Hepatocyte (in vitro differentiated cells): ENCODE measurements around the gene CFAP54. TPM values are rescaled to one million over a fixed set of nuclear protein-coding genes. Genes with fewer than 3 reads are reported as not detected.

Experiments used
- DNase-seq: peaks from one replicate; pipeline ENCODE4 v3.0.0-alpha.2; 2016; ENCODE audit warnings: low spot score
- H2AFZ ChIP-seq: fragments of 200-600 bp; sonication (generic); 2 replicates; pipeline ENCODE4 v1.6.0; 2016; ENCODE audit warnings: antibody characterized with exemption, mild to moderate bottlenecking
- H3K27ac ChIP-seq: fragments of 200-600 bp; sonication (generic); 2 replicates; pipeline ENCODE4 v1.5.1; 2016; ENCODE audit warnings: mild to moderate bottlenecking
- H3K27me3 ChIP-seq: fragments of 200-600 bp; sonication (generic); 2 replicates; pipeline ENCODE4 v1.6.1; 2016
- H3K36me3 ChIP-seq: fragments of 200-600 bp; sonication (generic); replicated peaks from 2 replicates; pipeline ENCODE4 v1.5.1; 2016; ENCODE audit warnings: low read depth; ENCODE audit not compliant: insufficient read depth
- H3K4me1 ChIP-seq: fragments of 200-600 bp; sonication (generic); 2 replicates; pipeline ENCODE4 v1.5.1; 2016; ENCODE audit warnings: mild to moderate bottlenecking, moderate library complexity; ENCODE audit not compliant: insufficient read depth
- H3K4me2 ChIP-seq: fragments of 200-600 bp; sonication (generic); 2 replicates; pipeline ENCODE4 v1.6.0; 2016
- H3K4me3 ChIP-seq: fragments of 200-600 bp; sonication (generic); 2 replicates; pipeline ENCODE4 v1.5.1; 2016; ENCODE audit warnings: mild to moderate bottlenecking
- H3K79me2 ChIP-seq: fragments of 200-600 bp; sonication (generic); 2 replicates; pipeline ENCODE4 v1.6.0; 2017; ENCODE audit warnings: mild to moderate bottlenecking
- H3K9me2 ChIP-seq: fragments of 200-600 bp; sonication (generic); replicated peaks from 2 replicates; pipeline ENCODE4 v1.6.0; 2017; ENCODE audit warnings: mild to moderate bottlenecking; ENCODE audit not compliant: insufficient read depth
- H3K9me3 ChIP-seq: fragments of 200-600 bp; sonication (generic); 2 replicates; pipeline ENCODE4 v1.5.1; 2016; ENCODE audit warnings: low read depth, mild to moderate bottlenecking
- H4K20me1 ChIP-seq: fragments of 200-600 bp; sonication (generic); 2 replicates; pipeline ENCODE4 v1.6.0; 2016; ENCODE audit warnings: mild to moderate bottlenecking; ENCODE audit not compliant: insufficient read depth, poor library complexity, severe bottlenecking
- EZH2 ChIP-seq: fragments of 200-600 bp; sonication (generic); IDR thresholded peaks from 2 replicates; pipeline ENCODE4 v1.6.1; 2016; ENCODE audit warnings: antibody characterized with exemption, mild to moderate bottlenecking, borderline replicate concordance
- EZH2phosphoT487 ChIP-seq: fragments of 200-600 bp; sonication (generic); IDR thresholded peaks from one replicate; pipeline ENCODE4 v1.6.1; 2018; ENCODE audit warnings: antibody characterized with exemption, mild to moderate bottlenecking, low read depth, moderate library complexity; ENCODE audit not compliant: unreplicated experiment, severe bottlenecking
- WGBS: methylation state at CpG from one replicate; pipeline ENCODE4 v1.1.6; 2016; ENCODE audit warnings: low lambda C conversion rate; ENCODE audit errors: missing lambda C conversion rate; 5-methylcytosine and 5-hydroxymethylcytosine counted together
- polyA plus RNA-seq: library from polyadenylated mRNA; unstranded; fragments of >200 nt; fragmentation: Nextera tagmentation; extraction: Ambion mirVana; gene quantifications from 2 replicates; pipeline ENCODE4 v1.2.1, GENCODE V29; 2016
- total RNA-seq: library from RNA; depleted of rRNA; stranded (reverse); fragments of >200 nt; gene quantifications from 2 replicates; pipeline ENCODE4 v1.2.3, GENCODE V29; 2014
- TF ChIP-seq, protein P1 (sequence below): fragments of 200-600 bp; sonication (generic); IDR thresholded peaks from 2 replicates; pipeline ENCODE4 v1.5.1; 2016; ENCODE audit warnings: antibody characterized with exemption, mild to moderate bottlenecking; ENCODE audit not compliant: poor library complexity

Gene CFAP54
- total and polyA plus RNA-seq, 2 experiments from 2014 or later: 0.64 to 0.67 TPM

DNA sequence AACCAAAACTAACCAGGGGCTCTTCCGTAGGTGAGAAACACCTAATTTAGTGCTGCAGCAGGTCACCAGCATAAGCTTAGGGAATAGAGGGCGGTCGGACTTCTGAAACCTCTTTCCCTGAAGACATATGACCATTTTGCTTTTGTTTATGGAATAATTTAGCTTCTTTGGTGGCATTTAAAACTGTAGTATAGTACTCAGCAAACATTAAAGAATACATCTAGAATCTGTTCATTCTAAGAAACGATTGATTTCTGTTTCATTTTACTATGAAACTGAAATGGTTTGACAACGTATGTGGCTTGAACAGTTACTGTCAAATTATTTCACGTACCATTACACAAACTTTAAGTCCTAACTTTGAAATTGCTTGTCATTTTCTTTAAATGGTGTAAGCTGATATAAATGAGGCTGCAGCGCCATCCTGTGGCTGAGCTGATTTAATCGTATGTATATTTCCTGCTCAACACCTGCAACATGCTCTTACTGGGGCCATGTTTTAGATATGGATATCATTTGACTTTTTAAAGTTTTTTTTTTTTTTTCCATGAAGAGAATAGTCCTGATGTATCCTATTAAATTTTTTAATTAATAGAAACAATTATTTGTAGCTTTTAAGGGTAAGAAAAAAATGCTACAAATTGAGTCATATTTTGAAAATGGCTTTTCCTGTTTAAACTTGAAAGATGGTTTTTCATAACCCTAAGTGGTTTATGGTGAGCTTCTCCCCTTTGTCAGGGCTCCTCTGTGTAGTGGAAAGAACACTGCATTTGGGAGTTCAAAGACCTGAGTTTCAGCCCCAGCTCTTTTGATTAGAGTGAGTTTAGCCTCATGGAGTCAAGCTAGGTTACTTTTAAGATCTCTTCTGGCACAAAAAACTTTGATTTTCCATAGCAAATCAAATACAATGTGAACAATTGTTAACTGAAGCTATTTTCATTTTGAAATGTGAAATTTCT is 27.4 kb downstream of the CFAP54 start:
- Histone ChIP-seq H3K36me3 (no peaks in the 10 kb centered on the region), H3K4me1 (no peaks in the 10 kb centered on the region), H3K9me2 (no peaks in the 10 kb centered on the region), H3K9me3 (no peaks in the 10 kb centered on the region), H3K79me2 (no peaks in the 10 kb centered on the region), H3K27ac (no peak overlapping the region), H3K4me2 (peak overlapping the region; percentile 21), H3K4me3 (no peak overlapping the region), H4K20me1 (no peaks in the 10 kb centered on the region), H2AFZ (no peak overlapping the region), H3K27me3 (no peaks in the 10 kb centered on the region)
- DNase-seq: peak; percentile 82
- WGBS: 34% methylated on average over 8 of the region's 8 CpGs
- TF ChIP-seq EZH2phosphoT487: no peak
- TF ChIP-seq, protein P1, sequence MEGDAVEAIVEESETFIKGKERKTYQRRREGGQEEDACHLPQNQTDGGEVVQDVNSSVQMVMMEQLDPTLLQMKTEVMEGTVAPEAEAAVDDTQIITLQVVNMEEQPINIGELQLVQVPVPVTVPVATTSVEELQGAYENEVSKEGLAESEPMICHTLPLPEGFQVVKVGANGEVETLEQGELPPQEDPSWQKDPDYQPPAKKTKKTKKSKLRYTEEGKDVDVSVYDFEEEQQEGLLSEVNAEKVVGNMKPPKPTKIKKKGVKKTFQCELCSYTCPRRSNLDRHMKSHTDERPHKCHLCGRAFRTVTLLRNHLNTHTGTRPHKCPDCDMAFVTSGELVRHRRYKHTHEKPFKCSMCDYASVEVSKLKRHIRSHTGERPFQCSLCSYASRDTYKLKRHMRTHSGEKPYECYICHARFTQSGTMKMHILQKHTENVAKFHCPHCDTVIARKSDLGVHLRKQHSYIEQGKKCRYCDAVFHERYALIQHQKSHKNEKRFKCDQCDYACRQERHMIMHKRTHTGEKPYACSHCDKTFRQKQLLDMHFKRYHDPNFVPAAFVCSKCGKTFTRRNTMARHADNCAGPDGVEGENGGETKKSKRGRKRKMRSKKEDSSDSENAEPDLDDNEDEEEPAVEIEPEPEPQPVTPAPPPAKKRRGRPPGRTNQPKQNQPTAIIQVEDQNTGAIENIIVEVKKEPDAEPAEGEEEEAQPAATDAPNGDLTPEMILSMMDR: peak; percentile 72
- no peak for TF ChIP-seq EZH2

DNA sequence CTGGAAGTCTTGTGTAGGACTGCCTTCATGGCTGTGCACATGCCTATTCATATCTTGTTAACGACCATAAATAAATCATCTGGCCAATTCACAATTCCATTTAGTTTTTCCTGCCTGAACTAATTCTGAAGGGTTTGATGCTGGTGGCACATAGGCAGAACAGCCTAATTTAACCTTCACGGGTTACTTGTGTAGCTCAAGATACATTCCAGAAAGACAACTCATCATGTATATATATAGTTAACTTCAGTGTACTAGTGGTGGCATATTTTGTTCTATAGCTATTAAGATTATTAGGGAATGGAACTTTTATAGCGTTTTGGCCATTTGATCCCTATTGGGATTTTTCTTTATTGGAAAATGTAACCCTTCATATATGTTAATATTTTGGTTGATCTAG is 31.4 kb downstream of the CFAP54 start:
- no peak overlapping the region for H3K27ac ChIP-seq
- DNase-seq: no peak
- H2AFZ ChIP-seq: no peak overlapping the region
- H3K9me2 ChIP-seq: no peaks in the 10 kb centered on the region
- no peaks in the 10 kb centered on the region for H4K20me1 ChIP-seq
- TF ChIP-seq EZH2phosphoT487 (no peak), EZH2 (no peak)
- TF ChIP-seq, protein P1: no peak
- no peak overlapping the region for H3K4me2 ChIP-seq
- H3K79me2 ChIP-seq: no peaks in the 10 kb centered on the region
- no peaks in the 10 kb centered on the region for H3K36me3 ChIP-seq
- no peaks in the 10 kb centered on the region for H3K4me1 ChIP-seq
- H3K9me3 ChIP-seq: no peaks in the 10 kb centered on the region
- no peak overlapping the region for H3K4me3 ChIP-seq
- WGBS: 77% methylated on average over 3 of the region's 3 CpGs
- no peaks in the 10 kb centered on the region for H3K27me3 ChIP-seq

DNA sequence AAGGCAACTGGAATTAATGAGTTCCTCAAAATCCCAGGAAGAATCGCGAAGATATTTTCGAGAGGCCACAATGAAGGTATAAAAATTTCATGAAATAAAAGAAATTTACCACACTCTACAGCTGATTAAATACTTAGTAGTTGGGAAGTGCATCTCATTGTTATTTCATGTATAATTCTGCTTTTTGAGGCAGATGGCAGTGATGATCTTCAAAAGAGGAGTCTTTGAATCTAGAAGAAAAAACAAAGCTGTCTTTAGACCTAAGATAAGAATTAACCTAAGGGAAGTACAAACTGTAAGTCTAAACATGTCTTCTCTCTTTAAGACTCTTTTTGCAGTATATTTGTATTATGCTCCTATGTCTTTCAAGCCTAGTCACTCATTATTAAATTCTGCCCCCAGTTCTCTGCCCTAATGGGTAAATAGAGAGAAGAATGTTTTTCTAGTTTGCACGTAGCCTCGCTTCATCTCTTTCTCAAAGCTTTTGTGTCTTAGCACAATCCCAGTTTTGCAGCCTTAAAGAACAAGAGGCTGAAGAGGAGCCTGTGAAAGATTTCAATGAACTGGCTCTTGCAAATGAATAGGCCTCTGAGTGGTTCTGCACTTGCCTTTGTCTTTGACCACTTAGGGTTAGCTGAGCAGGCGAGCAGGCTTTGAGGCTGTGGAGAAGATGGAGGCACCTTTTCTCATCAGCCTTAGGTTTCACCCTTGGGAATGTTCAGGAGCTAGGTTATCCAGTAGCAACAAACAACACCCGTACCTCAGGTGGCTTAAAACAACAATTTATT is 32.7 kb downstream of the CFAP54 start:
- Histone ChIP-seq H3K27me3 (no peaks in the 10 kb centered on the region), H3K4me3 (no peak overlapping the region), H3K36me3 (no peaks in the 10 kb centered on the region), H3K9me3 (no peaks in the 10 kb centered on the region), H3K9me2 (no peaks in the 10 kb centered on the region), H2AFZ (no peak overlapping the region), H3K4me1 (no peaks in the 10 kb centered on the region), H4K20me1 (no peaks in the 10 kb centered on the region), H3K79me2 (no peaks in the 10 kb centered on the region), H3K4me2 (no peak overlapping the region), H3K27ac (no peak overlapping the region)
- 82% methylated on average over 7 of the region's 7 CpGs for WGBS
- TF ChIP-seq, protein P1: no peak
- no peak for DNase-seq
